Spleen (tissue), 11 donors: ENCODE measurements around the gene SDK2. TPM values are rescaled to one million over a fixed set of nuclear protein-coding genes. Genes with fewer than 3 reads are reported as not detected.

Source experiments
- DNase-seq: peaks from one replicate; pipeline ENCODE4 v3.0.0-alpha.2; 2020
- H3K27ac ChIP-seq, 8 donors: fragments of 200-600 bp; sonication (generic) in 7 of 8; 1 replicate in 4 of 8; 2 replicates in 4 of 8; pipeline versions ENCODE4 v1.5.0 to v1.8.0; 2016 to 2021; ENCODE audit warnings: inconsistent platforms in 4 of 8, mild to moderate bottlenecking in 4 of 8, moderate library complexity in 1 of 8
- H3K27me3 ChIP-seq, 7 donors: fragments of 200-600 bp; sonication (generic) in 6 of 7; replicated peaks in 1 of 7; 1 replicate in 4 of 7; 2 replicates in 3 of 7; pipeline versions ENCODE4 v1.5.0 to v1.8.0; 2016 to 2021; ENCODE audit warnings: inconsistent platforms in 3 of 7, mild to moderate bottlenecking in 1 of 7
- H3K36me3 ChIP-seq, 6 donors: fragments of 200-600 bp; sonication (generic) in 5 of 6; 1 replicate in 4 of 6; 2 replicates in 2 of 6; pipeline versions ENCODE4 v1.5.0 to v1.8.0; 2016 to 2021; ENCODE audit warnings: inconsistent platforms in 2 of 6
- H3K4me1 ChIP-seq, 6 donors: fragments of 200-600 bp; sonication (generic) in 5 of 6; 1 replicate in 3 of 6; 2 replicates in 3 of 6; pipeline versions ENCODE4 v1.5.0 to v1.8.0; 2016 to 2021; ENCODE audit warnings: inconsistent platforms in 3 of 6
- H3K4me3 ChIP-seq, 8 donors: fragments of 200-600 bp; sonication (generic) in 7 of 8; 1 replicate in 4 of 8; 2 replicates in 4 of 8; pipeline versions ENCODE4 v1.5.0 to v1.8.0; 2016 to 2021; ENCODE audit warnings: inconsistent platforms in 4 of 8, mild to moderate bottlenecking in 4 of 8, moderate library complexity in 2 of 8
- H3K9me3 ChIP-seq, 8 donors: fragments of 200-600 bp; sonication (generic) in 7 of 8; 1 replicate in 4 of 8; 2 replicates in 4 of 8; pipeline versions ENCODE4 v1.5.0 to v1.8.0; 2016 to 2021; ENCODE audit warnings: inconsistent platforms in 4 of 8
- CTCF ChIP-seq, 11 experiments: fragments of 200-600 bp in 7 of 11; fragments of 450-650 bp in 4 of 11; sonication (generic) in 4 of 11; IDR thresholded peaks in 8 of 11; conservative IDR thresholded peaks in 3 of 11; 1 replicate in 7 of 11; 2 replicates in 4 of 11; pipeline versions ENCODE4 v1.4.0 to v1.8.0; 2016 to 2021; ENCODE audit warnings: antibody characterized with exemption in 11 of 11, inconsistent platforms in 4 of 11, mild to moderate bottlenecking in 1 of 11
- POLR2A ChIP-seq, 3 donors: fragments of 450-650 bp; IDR thresholded peaks; one replicate each; pipeline ENCODE4 v1.5.1; 2017; ENCODE audit warnings: antibody characterized with exemption in 3 of 3, mild to moderate bottlenecking in 1 of 3
- POLR2AphosphoS5 ChIP-seq, 3 donors: sonication (generic); formaldehyde crosslinking; IDR thresholded peaks; one replicate each; pipeline ENCODE4 v1.5.1; 2017; ENCODE audit warnings: antibody characterized with exemption in 3 of 3
- WGBS, 5 donors: extraction: QIAGEN DNeasy Blood & Tissue Kit in 3 of 5; methylation state at CpG; one replicate each; pipeline versions ENCODE4 v1.1.5 to v1.1.7; 2013 to 2018; 5-methylcytosine and 5-hydroxymethylcytosine counted together
- intact Hi-C: fragments of 100-400 bp; cut with DNase I; formaldehyde crosslinking; loops from one replicate; pipeline ENCODE4 v1.15.0; 2023; ENCODE audit warnings: low total_unique reads
- polyA plus RNA-seq, 3 donors: library from polyadenylated mRNA; stranded (reverse); fragments of 200-250 nt; gene quantifications; one replicate each; pipeline ENCODE4 v1.2.1, GENCODE V29; 2013
- total RNA-seq, 7 donors: library from RNA; depleted of rRNA in 3 of 7; stranded (reverse); fragments of >200 nt in 3 of 7; fragmentation: NEBNext Ultra II Directional in 4 of 7; extraction: Animal tissue kit (Norgen Biotek cat#: 25700) in 4 of 7; gene quantifications; one replicate each; pipeline versions ENCODE4 v1.1.0 to v1.2.1, GENCODE V29; 2016 to 2021
- donor health status: healthy with polysubstance abuse.
- donor health status: DM: no; HTN: no; CAD: no; lungs with moderate emphysema.
- donor health status: DM: no; HTN: no; CAD: no.
- donor health status: Bipolar disorder and iron deficiency.
- donor health status: healthy.
- donor health status: DM: no; HTN: no; CAD: no.
- donor health status: DM: yes; HTN: yes; CAD: no.

Gene SDK2
- total and polyA plus RNA-seq, 10 donors = 0.86 to 16.5 (median 9.7) TPM

DNA sequence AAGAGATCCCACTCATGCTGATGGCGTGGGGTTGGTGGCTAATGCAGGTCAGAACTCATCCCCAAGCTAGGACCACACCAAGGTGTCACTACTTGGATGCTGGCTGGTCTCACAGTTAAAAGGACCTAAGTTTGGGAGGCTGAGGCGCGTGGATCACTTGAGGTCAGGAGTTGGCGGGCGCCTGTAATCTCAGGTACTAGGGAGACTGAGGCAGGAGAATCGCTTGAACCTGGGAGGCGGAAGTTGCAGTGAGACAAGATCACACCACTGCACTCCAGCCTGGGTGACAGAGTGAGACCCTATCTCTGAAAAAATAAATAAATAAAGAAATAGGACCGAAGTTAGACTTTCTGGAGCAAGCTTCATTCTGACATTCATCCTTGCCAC, 325.8 kb downstream of the SDK2 start:
- no peak for TF ChIP-seq CTCF (IDR thresholded peaks at IDR 0.05 in 8 of 11, conservative IDR thresholded peaks at IDR 0.05 in 3 of 11)
- no peak for TF ChIP-seq POLR2A (IDR thresholded peaks at IDR 0.05)
- no peak for TF ChIP-seq POLR2AphosphoS5 (IDR thresholded peaks at IDR 0.05)
- intact Hi-C loops = no loop called here
- Histone ChIP-seq H3K4me1 (peaks cover 0 to 14% (median 3%) of the 10 kb centered on the region in 6 donors), H3K9me3 (peaks cover 0 to 6% (median 0%) of the 10 kb centered on the region in 8 donors), H3K27me3 (no peaks in the 10 kb centered on the region), H3K27ac (no peak overlapping the region), H3K4me3 (no peak overlapping the region), H3K36me3 (no peaks in the 10 kb centered on the region)
- DNase-seq = no peak
- 93 to 96% (median 94%) methylated on average over 8 of the region's 8 CpGs for WGBS, 5 donors

DNA sequence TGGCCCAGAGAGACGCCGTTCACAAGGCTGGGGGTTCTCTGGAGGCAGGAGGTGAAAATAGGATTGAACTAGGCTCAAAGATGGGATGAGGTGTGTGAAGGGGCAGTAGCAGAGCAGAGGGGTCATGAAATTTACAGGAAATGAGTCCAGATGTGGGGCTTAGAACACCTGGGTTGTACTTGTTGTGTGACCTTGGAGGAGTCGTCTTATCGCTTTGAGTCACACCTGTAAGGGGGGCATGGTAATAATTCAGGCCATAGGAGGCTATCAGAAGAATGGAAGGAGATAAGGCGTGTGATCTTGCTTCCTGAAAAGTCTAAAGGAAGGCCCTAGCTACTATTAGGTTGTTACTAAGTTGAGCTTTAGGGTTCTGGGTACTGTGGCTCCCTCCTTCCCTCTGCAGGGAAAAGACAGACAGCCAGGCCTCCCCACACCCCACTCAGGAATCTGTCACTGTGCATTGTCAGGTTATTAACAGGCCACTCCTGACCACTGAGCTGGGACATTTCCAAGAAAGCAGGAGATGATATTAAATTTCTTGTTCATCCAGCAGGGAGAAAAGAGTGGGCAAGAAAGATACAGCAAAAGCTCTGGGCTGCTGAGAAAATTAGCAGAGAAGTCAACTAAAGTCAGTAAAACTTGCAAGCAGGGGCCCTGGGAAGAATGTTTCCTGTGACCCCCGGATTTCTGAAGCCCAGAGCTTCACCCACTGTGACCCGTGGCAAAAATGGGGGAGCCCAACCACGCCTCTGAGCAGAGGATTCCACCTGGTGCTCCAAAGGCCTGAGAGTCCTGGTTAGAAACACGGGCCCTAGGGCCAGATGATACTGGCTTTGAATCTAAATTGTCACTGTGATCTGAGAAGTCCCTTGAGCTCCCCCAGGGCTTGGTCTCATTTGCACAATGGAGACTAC, 326.5 kb downstream of the SDK2 start:
- DNase-seq = no peak
- intact Hi-C loops = no loop called here
- Histone ChIP-seq H3K4me3 (no peak overlapping the region), H3K27me3 (no peaks in the 10 kb centered on the region), H3K27ac (no peak overlapping the region), H3K4me1 (peaks cover 0 to 15% (median 3%) of the 10 kb centered on the region in 6 donors), H3K9me3 (peaks cover 0 to 3% (median 0%) of the 10 kb centered on the region in 8 donors), H3K36me3 (no peaks in the 10 kb centered on the region)
- no peak for TF ChIP-seq CTCF (IDR thresholded peaks at IDR 0.05 in 8 of 11, conservative IDR thresholded peaks at IDR 0.05 in 3 of 11)
- no peak for TF ChIP-seq POLR2AphosphoS5 (IDR thresholded peaks at IDR 0.05)
- no peak for TF ChIP-seq POLR2A (IDR thresholded peaks at IDR 0.05)
- WGBS, 5 donors = 73 to 83% (median 76%) methylated on average over 9 of the region's 9 CpGs

- Histone ChIP-seq H3K4me3 (no peak overlapping the region), H3K27ac (no peak overlapping the region), H3K4me1 (peaks cover 0 to 22% (median 9%) of the 10 kb centered on the region in 6 donors), H3K27me3 (no peaks in the 10 kb centered on the region), H3K36me3 (no peaks in the 10 kb centered on the region), H3K9me3 (no peaks in the 10 kb centered on the region)
- WGBS, 5 donors = 46 to 67% (median 55%) methylated on average over 6 to 8 of the region's 8 CpGs
- TF ChIP-seq CTCF (IDR thresholded peaks at IDR 0.05 in 8 of 11, conservative IDR thresholded peaks at IDR 0.05 in 3 of 11) (no peak), POLR2A (IDR thresholded peaks at IDR 0.05) (no peak), POLR2AphosphoS5 (IDR thresholded peaks at IDR 0.05) (no peak)
- DNase-seq = no peak
- intact Hi-C loops = no loop called here
These were observed 327.2 kb downstream of the SDK2 start for GRCh38 chr17:73316919-73317505.

DNA sequence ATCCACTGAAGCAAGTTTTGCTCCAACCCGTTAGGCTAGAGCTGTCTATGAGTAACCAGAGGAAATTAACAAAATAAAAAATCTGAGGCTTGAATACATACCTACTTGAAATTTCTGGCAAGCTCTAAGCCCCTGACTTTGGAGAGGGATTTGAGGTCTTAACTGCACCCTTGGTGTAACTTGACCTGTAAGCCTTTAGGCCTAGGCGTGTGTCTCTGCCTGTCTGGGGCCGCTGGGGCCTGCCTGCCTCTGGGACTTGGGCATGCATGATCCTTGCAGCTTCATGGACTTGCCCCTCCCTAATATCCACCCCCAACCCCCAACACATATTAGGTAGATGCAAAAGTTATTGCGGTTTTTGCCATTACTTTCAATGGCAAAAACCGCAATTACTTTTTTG, 328.8 kb downstream of the SDK2 start:
- H3K36me3 ChIP-seq = no peaks in the 10 kb centered on the region
- 56 to 59% (median 58%) methylated on average over 5 of the region's 5 CpGs for WGBS, 5 donors
- no peak overlapping the region for H3K27ac ChIP-seq
- H3K4me1 ChIP-seq = peaks cover 0 to 30% (median 13%) of the 10 kb centered on the region in 6 donors
- no peaks in the 10 kb centered on the region for H3K27me3 ChIP-seq
- TF ChIP-seq POLR2A (IDR thresholded peaks at IDR 0.05) = no peak
- TF ChIP-seq CTCF (IDR thresholded peaks at IDR 0.05 in 8 of 11, conservative IDR thresholded peaks at IDR 0.05 in 3 of 11) = no peak
- no peak for TF ChIP-seq POLR2AphosphoS5 (IDR thresholded peaks at IDR 0.05)
- no peak overlapping the region for H3K4me3 ChIP-seq
- DNase-seq = no peak
- no peaks in the 10 kb centered on the region for H3K9me3 ChIP-seq
- intact Hi-C loops = no loop called here
